H9 (cell line): Measurements from ENCODE around the gene ITGB2. TPM values are rescaled to one million over a fixed set of nuclear protein-coding genes. Genes with fewer than 3 reads are reported as not detected.

Experiments
- DNase-seq: peaks from one replicate; pipeline ENCODE4 v3.0.0-alpha.2; 2017
- H2AFZ ChIP-seq: one replicate; pipeline ENCODE4 v1.6.1; 2013; ENCODE audit warnings: mild to moderate bottlenecking, low read length, control low read depth, moderate library complexity
- H2AK5ac ChIP-seq: 2 replicates; pipeline ENCODE4 v1.6.1; 2013; ENCODE audit warnings: low read length, control low read depth, mixed read lengths; ENCODE audit not compliant: insufficient read length
- H2BK120ac ChIP-seq: one replicate; pipeline ENCODE4 v1.6.1; 2013; ENCODE audit warnings: low read depth, mild to moderate bottlenecking, low read length, control low read depth, inconsistent platforms; ENCODE audit not compliant: poor library complexity, severe bottlenecking
- H2BK12ac ChIP-seq: 2 replicates; pipeline ENCODE4 v1.6.1; 2013; ENCODE audit warnings: low read length, control low read depth, mixed read lengths, low read depth; ENCODE audit not compliant: insufficient read length
- H2BK15ac ChIP-seq: 2 replicates; pipeline ENCODE4 v1.6.1; 2013; ENCODE audit warnings: low read depth, low read length, control low read depth
- H2BK20ac ChIP-seq: one replicate; pipeline ENCODE4 v1.6.1; 2013; ENCODE audit warnings: low read depth, mild to moderate bottlenecking, low read length, control low read depth, inconsistent platforms; ENCODE audit not compliant: poor library complexity, severe bottlenecking
- H2BK5ac ChIP-seq: 2 replicates; pipeline ENCODE4 v1.6.1; 2013; ENCODE audit warnings: low read length, control low read depth, mixed read lengths; ENCODE audit not compliant: insufficient read length
- H3K14ac ChIP-seq: 2 replicates; pipeline ENCODE4 v1.6.1; 2013; ENCODE audit warnings: low read length, control low read depth; ENCODE audit not compliant: insufficient read depth
- H3K18ac ChIP-seq: 2 replicates; pipeline ENCODE4 v1.6.1; 2013; ENCODE audit warnings: low read depth, mild to moderate bottlenecking, mixed read lengths, low read length, control low read depth; ENCODE audit not compliant: insufficient read length
- H3K23ac ChIP-seq: 2 replicates; pipeline ENCODE4 v1.6.1; 2013; ENCODE audit warnings: low read length, control low read depth, mixed read lengths, low read depth; ENCODE audit not compliant: insufficient read length
- H3K23me2 ChIP-seq: 2 replicates; pipeline ENCODE4 v1.6.1; 2013; ENCODE audit warnings: low read depth, mild to moderate bottlenecking, mixed read lengths, low read length, control low read depth; ENCODE audit not compliant: insufficient read length, poor library complexity, severe bottlenecking
- H3K27ac ChIP-seq: 2 replicates; pipeline ENCODE4 v1.5.1; 2013; ENCODE audit warnings: low read length, control low read depth, mixed read lengths, low read depth; ENCODE audit not compliant: insufficient read length
- H3K27me3 ChIP-seq: 2 replicates; pipeline ENCODE4 v1.6.1; 2013; ENCODE audit warnings: low read length, control low read depth, inconsistent platforms; ENCODE audit not compliant: insufficient read depth
- H3K4ac ChIP-seq: 2 replicates; pipeline ENCODE4 v1.6.1; 2013; ENCODE audit warnings: low read depth, mild to moderate bottlenecking, control low read depth, inconsistent platforms, low read length, moderate library complexity
- H3K4me1 ChIP-seq: 2 replicates; pipeline ENCODE4 v1.6.1; 2013; ENCODE audit warnings: low read length, control low read depth, inconsistent platforms; ENCODE audit not compliant: insufficient read depth
- H3K4me2 ChIP-seq: 2 replicates; pipeline ENCODE4 v1.6.1; 2013; ENCODE audit warnings: low read length, control low read depth, mixed read lengths; ENCODE audit not compliant: insufficient read length, insufficient read depth
- H3K56ac ChIP-seq: 2 replicates; pipeline ENCODE4 v1.6.1; 2013; ENCODE audit warnings: low read depth, mild to moderate bottlenecking, mixed read lengths, low read length, control low read depth; ENCODE audit not compliant: insufficient read length
- H3K79me1 ChIP-seq: 2 replicates; pipeline ENCODE4 v1.6.1; 2013; ENCODE audit warnings: low read depth, mild to moderate bottlenecking, moderate library complexity, low read length, control low read depth, inconsistent platforms; ENCODE audit not compliant: insufficient read depth, poor library complexity, severe bottlenecking
- H3K79me2 ChIP-seq: 2 replicates; pipeline ENCODE4 v1.6.1; 2013; ENCODE audit warnings: low read length, control low read depth, inconsistent platforms; ENCODE audit not compliant: insufficient read depth
- H3K9ac ChIP-seq: 2 replicates; pipeline ENCODE4 v1.6.1; 2013; ENCODE audit warnings: low read length, control low read depth, mixed read lengths; ENCODE audit not compliant: insufficient read length; ENCODE audit errors: extremely low read depth
- H3K9me3 ChIP-seq: one replicate; pipeline ENCODE4 v1.6.1; 2013; ENCODE audit warnings: low read depth, low read length, inconsistent platforms; ENCODE audit not compliant: control insufficient read depth
- H3T11ph ChIP-seq: one replicate; pipeline ENCODE4 v1.6.1; 2013; ENCODE audit warnings: mild to moderate bottlenecking, low read length, control low read depth, inconsistent platforms
- H4K20me1 ChIP-seq: one replicate; pipeline ENCODE4 v1.6.1; 2013; ENCODE audit not compliant: control insufficient read depth, insufficient read length, insufficient read depth
- H4K5ac ChIP-seq: 2 replicates; pipeline ENCODE4 v1.6.1; 2013; ENCODE audit warnings: low read depth, mild to moderate bottlenecking, mixed read lengths, low read length, control low read depth; ENCODE audit not compliant: insufficient read length
- H4K8ac ChIP-seq: replicated peaks from 2 replicates; pipeline ENCODE4 v1.6.1; 2013; ENCODE audit warnings: low read length, control low read depth, mixed read lengths, low read depth; ENCODE audit not compliant: insufficient read length
- H4K91ac ChIP-seq: 2 replicates; pipeline ENCODE4 v1.6.1; 2013; ENCODE audit warnings: low read depth, mild to moderate bottlenecking, moderate library complexity, mixed read lengths, low read length, control low read depth; ENCODE audit not compliant: insufficient read length
- H3K27ac Mint-ChIP-seq, 3 experiments: 2 replicates in 2 of 3; 3 replicates in 1 of 3; pipeline ENCODE4 v1.8.0; 2020 to 2021; ENCODE audit warnings: mixed read lengths in 3 of 3, mild to moderate bottlenecking in 1 of 3, moderate library complexity in 1 of 3
- H3K27me3 Mint-ChIP-seq: 2 replicates; pipeline ENCODE4 v1.8.0; 2021; ENCODE audit warnings: low read depth, mild to moderate bottlenecking, moderate library complexity, mixed read lengths
- H3K36me3 Mint-ChIP-seq, 3 experiments: 2 replicates in 2 of 3; 3 replicates in 1 of 3; pipeline ENCODE4 v1.8.0; 2020 to 2021; ENCODE audit warnings: low read depth in 3 of 3, mixed read lengths in 3 of 3; ENCODE audit not compliant: insufficient read depth in 1 of 3
- H3K4me1 Mint-ChIP-seq, 2 experiments: 2 replicates each; pipeline ENCODE4 v1.8.0; 2020; ENCODE audit warnings: mixed read lengths in 2 of 2
- H3K4me3 Mint-ChIP-seq, 2 experiments: 2 replicates in 1 of 2; 3 replicates in 1 of 2; pipeline ENCODE4 v1.8.0; 2020 to 2021; ENCODE audit warnings: mild to moderate bottlenecking in 2 of 2, mixed read lengths in 2 of 2, moderate library complexity in 1 of 2
- H3K9me3 Mint-ChIP-seq, 2 experiments: 2 replicates in 1 of 2; 3 replicates in 1 of 2; pipeline ENCODE4 v1.8.0; 2020; ENCODE audit warnings: mild to moderate bottlenecking in 2 of 2, mixed read lengths in 2 of 2, moderate library complexity in 1 of 2
- WGBS: extraction: QIAGEN DNeasy Blood & Tissue Kit; methylation state at CpG from one replicate; pipeline ENCODE4 v1.1.7; 2013; ENCODE audit warnings: missing lambda C conversion rate, low lambda C conversion rate, mixed read lengths; ENCODE audit not compliant: insufficient read length; ENCODE audit errors: extremely low coverage; 5-methylcytosine and 5-hydroxymethylcytosine counted together
- total RNA-seq: library from RNA; stranded (reverse); gene quantifications from 2 replicates; pipeline ENCODE4 v1.2.1, GENCODE V29; 2021
- TF ChIP-seq, protein P1 (sequence below): fragments of 200-600 bp; sonication (generic); conservative IDR thresholded peaks from 3 replicates; pipeline ENCODE4 v1.8.0; 2021; ENCODE audit warnings: antibody characterized with exemption, mild to moderate bottlenecking

The ITGB2 gene
- total RNA-seq, 1 experiment from 2014 or later: 1.1 TPM

DNA sequence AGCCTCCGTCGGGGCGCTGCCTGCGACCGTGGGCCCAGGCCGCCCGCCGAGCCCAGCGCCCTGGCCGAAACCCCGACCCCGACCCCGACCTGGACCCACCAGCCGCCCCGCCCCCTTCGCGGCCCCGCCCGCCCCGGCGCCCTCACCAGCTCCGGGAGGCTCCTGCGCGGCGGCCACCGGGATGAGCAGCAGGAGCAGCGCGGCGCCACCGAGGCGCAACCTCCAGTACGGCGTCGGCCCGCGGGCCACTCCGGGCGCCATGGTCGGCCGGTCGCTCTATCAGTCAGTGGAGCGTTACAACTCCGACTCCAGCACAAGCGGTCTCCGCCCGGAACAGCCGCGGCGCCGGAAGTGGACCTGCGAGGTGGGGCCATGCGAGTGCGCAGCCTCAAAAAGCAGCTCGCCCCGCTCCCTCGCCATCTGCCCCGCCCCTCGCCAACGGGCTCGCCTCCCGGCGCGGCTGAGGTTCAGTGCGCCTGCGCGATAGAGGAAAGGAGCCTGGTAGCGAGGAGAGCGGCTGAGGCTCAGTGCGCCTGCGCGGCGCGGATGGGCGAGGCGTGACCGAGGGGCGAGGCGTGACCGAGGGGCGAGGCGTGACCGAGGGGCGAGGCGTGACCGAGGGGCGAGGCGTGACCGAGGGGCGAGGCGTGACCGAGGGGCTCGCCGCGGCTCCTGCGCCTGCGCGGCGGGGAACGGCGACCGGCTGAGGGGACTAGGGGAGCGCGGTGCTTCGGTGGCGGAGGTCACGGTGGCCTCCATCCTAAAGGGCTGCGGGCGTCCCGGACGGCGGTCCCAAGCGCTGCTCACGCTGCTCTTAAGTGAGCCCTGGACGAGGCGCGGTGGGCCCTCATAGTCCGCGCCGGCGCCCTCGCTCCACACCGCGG lies 47.1 kb downstream of the ITGB2 start, which contains the start of gene PTTG1IP:
PTTG1IP (minus strand) TSS at position 335 of the 884 bp plus-strand sequence; CDS start at position 261, 74 bp downstream.
- Histone ChIP-seq H2BK5ac (no peak within 1 kb of the TSS), H3K79me2 (peaks cover 33% of the 10 kb centered on the region), H3K23me2 (peaks cover 24% of the 10 kb centered on the region), H2BK12ac (no peak within 1 kb of the TSS), H2BK20ac (no peak within 1 kb of the TSS), H3K27ac (no peak within 1 kb of the TSS), H3K79me1 (peaks cover 23% of the 10 kb centered on the region), H3K14ac (peak within 1 kb of the TSS; percentile 85), H2AFZ (no peak within 1 kb of the TSS), H3K4ac (no peak within 1 kb of the TSS), H3K9ac (peak within 1 kb of the TSS; percentile 80), H2BK120ac (no peak within 1 kb of the TSS), H4K8ac (no peak within 1 kb of the TSS), H2AK5ac (no peak within 1 kb of the TSS), H3K18ac (peak within 1 kb of the TSS; percentile 14), H4K20me1 (no peaks in the 10 kb centered on the region), H4K5ac (no peak within 1 kb of the TSS), H3T11ph (no peak within 1 kb of the TSS), H4K91ac (no peak within 1 kb of the TSS), H3K9me3 (no peaks in the 10 kb centered on the region), H3K27me3 (no peaks in the 10 kb centered on the region; the same call in 1 of the 2 replicates), H3K23ac (no peak within 1 kb of the TSS), H2BK15ac (no peak within 1 kb of the TSS), H3K4me2 (peak within 1 kb of the TSS; percentile 80), H3K4me1 (peaks cover 6% of the 10 kb centered on the region), H3K56ac (no peak within 1 kb of the TSS)
- H3K36me3 Mint-ChIP-seq: peaks cover 0 to 7% (median 2%) of the 10 kb centered on the region in 3 experiments; a peak in 4 of 7 replicates
- TF ChIP-seq, protein P1, sequence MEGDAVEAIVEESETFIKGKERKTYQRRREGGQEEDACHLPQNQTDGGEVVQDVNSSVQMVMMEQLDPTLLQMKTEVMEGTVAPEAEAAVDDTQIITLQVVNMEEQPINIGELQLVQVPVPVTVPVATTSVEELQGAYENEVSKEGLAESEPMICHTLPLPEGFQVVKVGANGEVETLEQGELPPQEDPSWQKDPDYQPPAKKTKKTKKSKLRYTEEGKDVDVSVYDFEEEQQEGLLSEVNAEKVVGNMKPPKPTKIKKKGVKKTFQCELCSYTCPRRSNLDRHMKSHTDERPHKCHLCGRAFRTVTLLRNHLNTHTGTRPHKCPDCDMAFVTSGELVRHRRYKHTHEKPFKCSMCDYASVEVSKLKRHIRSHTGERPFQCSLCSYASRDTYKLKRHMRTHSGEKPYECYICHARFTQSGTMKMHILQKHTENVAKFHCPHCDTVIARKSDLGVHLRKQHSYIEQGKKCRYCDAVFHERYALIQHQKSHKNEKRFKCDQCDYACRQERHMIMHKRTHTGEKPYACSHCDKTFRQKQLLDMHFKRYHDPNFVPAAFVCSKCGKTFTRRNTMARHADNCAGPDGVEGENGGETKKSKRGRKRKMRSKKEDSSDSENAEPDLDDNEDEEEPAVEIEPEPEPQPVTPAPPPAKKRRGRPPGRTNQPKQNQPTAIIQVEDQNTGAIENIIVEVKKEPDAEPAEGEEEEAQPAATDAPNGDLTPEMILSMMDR: no peak
- no peaks in the 10 kb centered on the region for H3K9me3 Mint-ChIP-seq
- H3K27ac Mint-ChIP-seq: peak within 1 kb of the TSS in 2 of 3 experiments; percentile 64 to 79; a peak in 2 of 7 replicates
- peaks cover 27 to 29% of the 10 kb centered on the region in 2 experiments for H3K4me1 Mint-ChIP-seq
- DNase-seq: peak; percentile 98
- no CpG with 5 or more reads among the region's 123 CpGs for WGBS
- peak within 1 kb of the TSS; percentile 89 to 91 for H3K4me3 Mint-ChIP-seq
- peaks cover 36% of the 10 kb centered on the region for H3K27me3 Mint-ChIP-seq
